CD14-positive monocyte (primary cell): Measurements from ENCODE around the gene OAS1. TPM values are rescaled to one million over a fixed set of nuclear protein-coding genes. Genes with fewer than 3 reads are reported as not detected.

Experiments used
- DNase-seq, 3 donors: peaks; one replicate each; pipeline ENCODE4 v3.0.0-alpha.2; 2011 to 2022
- H2AFZ ChIP-seq: 2 replicates; pipeline ENCODE4 v1.6.0; 2012; ENCODE audit warnings: mild to moderate bottlenecking, low read depth, low read length, inconsistent platforms; ENCODE audit not compliant: insufficient read depth, poor library complexity, severe bottlenecking
- H3K27ac ChIP-seq, 2 donors: 1 replicate in 1 of 2; 2 replicates in 1 of 2; pipeline ENCODE4 v1.5.1; 2012 to 2013; ENCODE audit warnings: low read length in 2 of 2, control low read depth in 1 of 2, inconsistent platforms in 1 of 2, low read depth in 1 of 2, mild to moderate bottlenecking in 1 of 2
- H3K27me3 ChIP-seq, 2 donors: one replicate each; pipeline versions ENCODE4 v1.6.0 to v1.6.1; 2011 to 2013; ENCODE audit warnings: low read length in 2 of 2; ENCODE audit not compliant: control insufficient read depth in 2 of 2, insufficient read depth in 2 of 2
- H3K36me3 ChIP-seq, 2 donors: replicated peaks in 1 of 2; 1 replicate in 1 of 2; 2 replicates in 1 of 2; pipeline versions ENCODE4 v1.5.1 to v1.6.1; 2012 to 2013; ENCODE audit warnings: low read length in 2 of 2, control low read depth in 1 of 2, inconsistent platforms in 1 of 2, mild to moderate bottlenecking in 1 of 2; ENCODE audit not compliant: insufficient read depth in 2 of 2, control insufficient read depth in 1 of 2
- H3K4me1 ChIP-seq, 2 donors: 1 replicate in 1 of 2; 2 replicates in 1 of 2; pipeline versions ENCODE4 v1.5.1 to v1.6.1; 2012 to 2013; ENCODE audit warnings: low read length in 2 of 2, control low read depth in 1 of 2, inconsistent platforms in 1 of 2, mild to moderate bottlenecking in 1 of 2, moderate library complexity in 1 of 2; ENCODE audit not compliant: insufficient read depth in 2 of 2, control insufficient read depth in 1 of 2
- H3K4me2 ChIP-seq: replicated peaks from 2 replicates; pipeline ENCODE3; 2012; ENCODE audit warnings: low read length, moderate library complexity, mild to moderate bottlenecking; ENCODE audit not compliant: poor library complexity, severe bottlenecking; ENCODE audit errors: extremely low read depth
- H3K4me3 ChIP-seq, 3 experiments: fragments of 200-600 bp in 1 of 3; sonication (generic) in 1 of 3; replicated peaks in 1 of 3; 1 replicate in 2 of 3; 2 replicates in 1 of 3; pipeline ENCODE4 v1.5.1; 2011 to 2013; ENCODE audit warnings: low read length in 3 of 3, mild to moderate bottlenecking in 3 of 3, control low read depth in 2 of 3, low read depth in 2 of 3, inconsistent platforms in 1 of 3, moderate library complexity in 1 of 3
- H3K79me2 ChIP-seq: 2 replicates; pipeline ENCODE4 v1.6.0; 2012; ENCODE audit warnings: mild to moderate bottlenecking, control low read depth, inconsistent platforms, low read length, moderate library complexity; ENCODE audit not compliant: insufficient read depth
- H3K9ac ChIP-seq: 2 replicates; pipeline ENCODE4 v1.6.0; 2017; ENCODE audit warnings: low read length, mild to moderate bottlenecking; ENCODE audit not compliant: insufficient read depth, poor library complexity, severe bottlenecking
- H3K9me3 ChIP-seq, 2 donors: replicated peaks in 1 of 2; 1 replicate in 1 of 2; 2 replicates in 1 of 2; pipeline versions ENCODE4 v1.5.1 to v1.6.1; 2012 to 2013; ENCODE audit warnings: low read length in 2 of 2, control low read depth in 1 of 2; ENCODE audit not compliant: control insufficient read depth in 1 of 2, insufficient read depth in 1 of 2
- H4K20me1 ChIP-seq: 2 replicates; pipeline ENCODE4 v1.6.0; 2012; ENCODE audit warnings: mild to moderate bottlenecking, low read length, control low read depth, moderate library complexity; ENCODE audit not compliant: insufficient read depth
- H3K27ac Mint-ChIP-seq, 7 donors: one replicate each; pipeline ENCODE4 v1.8.0; 2020; ENCODE audit warnings: mild to moderate bottlenecking in 7 of 7, mixed read lengths in 7 of 7, moderate library complexity in 6 of 7, inconsistent platforms in 2 of 7
- H3K27me3 Mint-ChIP-seq, 3 donors: one replicate each; pipeline ENCODE4 v1.8.0; 2021 to 2022; ENCODE audit warnings: low read depth in 3 of 3, mild to moderate bottlenecking in 3 of 3, mixed read lengths in 3 of 3, moderate library complexity in 3 of 3, inconsistent platforms in 1 of 3
- H3K36me3 Mint-ChIP-seq, 2 donors: one replicate each; pipeline ENCODE4 v1.8.0; 2020; ENCODE audit warnings: mixed read lengths in 2 of 2, inconsistent platforms in 1 of 2, mild to moderate bottlenecking in 1 of 2
- H3K4me1 Mint-ChIP-seq: one replicate; pipeline ENCODE4 v1.8.0; 2020; ENCODE audit warnings: mild to moderate bottlenecking, mixed read lengths
- H3K4me3 Mint-ChIP-seq, 2 donors: one replicate each; pipeline ENCODE4 v1.8.0; 2020; ENCODE audit warnings: mild to moderate bottlenecking in 2 of 2, mixed read lengths in 2 of 2, moderate library complexity in 1 of 2
- H3K9me3 Mint-ChIP-seq, 7 donors: one replicate each; pipeline ENCODE4 v1.8.0; 2020 to 2022; ENCODE audit warnings: mixed read lengths in 7 of 7, mild to moderate bottlenecking in 6 of 7, moderate library complexity in 6 of 7, inconsistent platforms in 2 of 7
- CTCF ChIP-seq: fragments of 200-600 bp; IDR thresholded peaks from one replicate; pipeline ENCODE4 v1.8.0; 2022; ENCODE audit warnings: antibody characterized with exemption, mild to moderate bottlenecking
- WGBS: methylation state at CpG from one replicate; pipeline ENCODE4 v1.1.5; 2013; ENCODE audit warnings: missing lambda C conversion rate; ENCODE audit not compliant: insufficient coverage; 5-methylcytosine and 5-hydroxymethylcytosine counted together
- intact Hi-C, 2 donors: fragments of 100-400 bp; cut with micrococcal nuclease; formaldehyde crosslinking; loops; one replicate each; pipeline versions ENCODE4 v1.15.0 to v1.15.1; 2023
- polyA plus RNA-seq, 3 donors: library from polyadenylated mRNA; depleted of rRNA in 1 of 3; unstranded in 2 of 3; stranded (reverse) in 1 of 3; fragments of 300-500 nt in 2 of 3; fragments of >200 nt in 1 of 3; fragmentation: Illumina TruSeq in 2 of 3; gene quantifications; 1 replicate in 2 of 3; 2 replicates in 1 of 3; pipeline ENCODE4 v1.2.3, GENCODE V29; 2012 to 2021

The OAS1 gene
- polyA plus RNA-seq, 3 donors = 111 to 237 (median 237) TPM

- H3K36me3 Mint-ChIP-seq = peaks cover 55 to 72% of the 10 kb centered on the region in 2 donors
- H3K9me3 Mint-ChIP-seq = peaks cover 0 to 3% (median 0%) of the 10 kb centered on the region in 7 donors
- no peak overlapping the region for H3K9ac ChIP-seq
- H3K36me3 ChIP-seq = peaks cover 61 to 77% of the 10 kb centered on the region in 2 donors
- H4K20me1 ChIP-seq = peaks cover 44% of the 10 kb centered on the region
- H3K27ac Mint-ChIP-seq = no peak overlapping the region
- H3K27me3 Mint-ChIP-seq = peaks cover 0 to 3% (median 1%) of the 10 kb centered on the region in 3 donors
- no peak overlapping the region for H3K4me2 ChIP-seq
- no peak overlapping the region for H3K4me3 Mint-ChIP-seq
- peaks cover 4% of the 10 kb centered on the region for H3K79me2 ChIP-seq
- no peaks in the 10 kb centered on the region for H3K27me3 ChIP-seq
- peaks cover 12% of the 10 kb centered on the region for H3K4me1 Mint-ChIP-seq
- WGBS = 96% methylated on average over 12 of the region's 15 CpGs
- no peak for DNase-seq
- intact Hi-C loops = no loop called here
- H3K27ac ChIP-seq = no peak overlapping the region
- H3K4me1 ChIP-seq = peaks cover 13 to 15% of the 10 kb centered on the region in 2 donors
- no peak overlapping the region for H3K4me3 ChIP-seq
- no peak overlapping the region for H2AFZ ChIP-seq
- no peak for TF ChIP-seq CTCF
- H3K9me3 ChIP-seq = no peaks in the 10 kb centered on the region
Observed at GRCh38 chr12:112944024-112944690, 37.4 kb downstream of the OAS1 start.

GRCh38 chr12:112945515-112945914, 38.8 kb downstream of the OAS1 start:
- intact Hi-C loops = no loop called here
- peaks cover 0 to 3% (median 1%) of the 10 kb centered on the region in 3 donors for H3K27me3 Mint-ChIP-seq
- H3K9me3 ChIP-seq = no peaks in the 10 kb centered on the region
- no peak overlapping the region for H3K4me3 Mint-ChIP-seq
- peaks cover 0 to 2% of the 10 kb centered on the region in 2 donors for H3K4me1 ChIP-seq
- H3K4me3 ChIP-seq = no peak overlapping the region
- H3K27me3 ChIP-seq = no peaks in the 10 kb centered on the region
- no peak for TF ChIP-seq CTCF
- no peak overlapping the region for H3K27ac Mint-ChIP-seq
- peaks cover 0 to 3% (median 0%) of the 10 kb centered on the region in 7 donors for H3K9me3 Mint-ChIP-seq
- no peaks in the 10 kb centered on the region for H3K4me1 Mint-ChIP-seq
- peaks cover 39% of the 10 kb centered on the region for H4K20me1 ChIP-seq
- H2AFZ ChIP-seq = no peak overlapping the region
- peaks cover 66 to 82% of the 10 kb centered on the region in 2 donors for H3K36me3 Mint-ChIP-seq
- no peak overlapping the region for H3K4me2 ChIP-seq
- no peaks in the 10 kb centered on the region for H3K79me2 ChIP-seq
- no peak overlapping the region for H3K27ac ChIP-seq
- no peak overlapping the region for H3K9ac ChIP-seq
- 95% methylated on average over 3 of the region's 4 CpGs for WGBS
- peaks cover 68 to 90% of the 10 kb centered on the region in 2 donors for H3K36me3 ChIP-seq
- no peak for DNase-seq
